SH-SY5Y (cell line): ENCODE results near the gene EFCAB5.

ENCODE experiments used
- GATA2 ChIP-seq: IDR thresholded peaks from 2 replicates; pipeline ENCODE4 v1.6.1; 2011; ENCODE audit warnings: mild to moderate bottlenecking, low read depth, low read length
- GATA3 ChIP-seq: IDR thresholded peaks from 2 replicates; pipeline ENCODE4 v1.6.1; 2011; ENCODE audit warnings: low read depth, mild to moderate bottlenecking, low read length, moderate library complexity

DNA sequence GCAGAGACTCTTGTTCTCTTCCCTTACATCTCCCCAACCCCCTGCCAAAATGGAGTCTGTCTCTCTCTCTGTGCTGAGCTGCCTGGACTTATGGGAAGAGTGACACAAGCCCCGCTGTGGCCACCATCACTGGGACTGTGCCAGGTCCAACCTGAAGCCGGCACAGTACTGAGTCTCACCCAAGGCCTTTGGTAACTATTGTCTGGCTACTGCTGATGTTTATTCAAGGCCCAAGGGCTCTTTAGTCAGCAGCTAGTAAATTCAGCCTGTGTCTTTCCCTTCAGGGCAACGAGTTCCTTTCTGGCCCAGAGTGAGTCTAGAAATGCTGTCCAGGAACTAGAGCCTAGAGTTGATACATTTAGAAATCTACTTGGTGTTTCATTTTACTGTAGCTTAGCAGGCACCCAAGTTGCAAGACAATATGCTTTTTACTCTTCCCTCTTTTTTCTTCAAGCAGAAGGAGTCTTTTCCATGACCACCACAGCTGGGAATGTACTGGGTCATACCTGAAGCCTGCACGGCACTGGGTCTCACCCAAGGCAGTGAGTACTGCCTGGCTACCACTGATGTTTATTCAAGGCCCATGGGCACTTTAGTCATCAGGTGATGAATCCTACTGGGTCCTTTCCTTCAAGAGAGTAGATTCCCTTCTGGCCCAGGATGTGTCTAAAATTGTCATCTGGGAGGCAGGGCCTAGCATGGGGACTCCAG is 17.7 kb downstream of the EFCAB5 start:
- no peak for TF ChIP-seq GATA2
- no peak for TF ChIP-seq GATA3
